Peyer's patch (tissue), 4 donors: ENCODE data around the gene GLIS2. TPM values are rescaled to one million over a fixed set of nuclear protein-coding genes. Genes with fewer than 3 reads are reported as not detected.
A peak's percentile ranks its signal among the peaks of the same experiment; 100 is the strongest.

Experiments used
- DNase-seq, 3 donors: peaks; one replicate each; pipeline ENCODE4 v3.0.0-alpha.2; 2017 to 2019
- H3K27ac ChIP-seq, 4 donors: fragments of 200-600 bp; sonication (generic); one replicate each; pipeline ENCODE4 v1.5.1; 2016 to 2019
- H3K27me3 ChIP-seq, 2 donors: fragments of 200-600 bp; sonication (generic); one replicate each; pipeline ENCODE4 v1.5.1; 2019
- H3K36me3 ChIP-seq, 3 donors: fragments of 200-600 bp; sonication (generic); one replicate each; pipeline ENCODE4 v1.5.1; 2016 to 2019
- H3K4me1 ChIP-seq, 4 donors: fragments of 200-600 bp; sonication (generic); one replicate each; pipeline ENCODE4 v1.5.1; 2016 to 2019
- H3K4me3 ChIP-seq, 4 donors: fragments of 200-600 bp; sonication (generic); 1 replicate in 3 of 4; 2 replicates in 1 of 4; pipeline ENCODE4 v1.5.1; 2016 to 2019; ENCODE audit warnings: mild to moderate bottlenecking in 1 of 4
- H3K9me3 ChIP-seq, 4 donors: fragments of 200-600 bp; sonication (generic); one replicate each; pipeline ENCODE4 v1.5.1; 2016 to 2019; ENCODE audit warnings: mild to moderate bottlenecking in 1 of 4
- POLR2A ChIP-seq, 2 donors: fragments of 450-650 bp; IDR thresholded peaks; one replicate each; pipeline ENCODE4 v1.5.1; 2017; ENCODE audit warnings: antibody characterized with exemption in 2 of 2, mild to moderate bottlenecking in 2 of 2, moderate library complexity in 2 of 2
- total RNA-seq, 4 donors: library from RNA; depleted of rRNA; stranded (reverse); fragments of >200 nt; gene quantifications; one replicate each; pipeline ENCODE4 v1.1.0, GENCODE V29; 2016
- TF ChIP-seq, protein P1 (sequence below), 6 experiments: fragments of 450-650 bp in 4 of 6; fragments of 200-600 bp in 2 of 6; sonication (generic) in 1 of 6; IDR thresholded peaks; one replicate each; pipeline ENCODE4 v1.5.1; 2017 to 2019; ENCODE audit warnings: antibody characterized with exemption in 6 of 6, mild to moderate bottlenecking in 3 of 6, moderate library complexity in 1 of 6

GLIS2 gene
- total RNA-seq, 4 donors from 2014 or later: 0.35 to 3.3 (median 1.7) TPM

DNA sequence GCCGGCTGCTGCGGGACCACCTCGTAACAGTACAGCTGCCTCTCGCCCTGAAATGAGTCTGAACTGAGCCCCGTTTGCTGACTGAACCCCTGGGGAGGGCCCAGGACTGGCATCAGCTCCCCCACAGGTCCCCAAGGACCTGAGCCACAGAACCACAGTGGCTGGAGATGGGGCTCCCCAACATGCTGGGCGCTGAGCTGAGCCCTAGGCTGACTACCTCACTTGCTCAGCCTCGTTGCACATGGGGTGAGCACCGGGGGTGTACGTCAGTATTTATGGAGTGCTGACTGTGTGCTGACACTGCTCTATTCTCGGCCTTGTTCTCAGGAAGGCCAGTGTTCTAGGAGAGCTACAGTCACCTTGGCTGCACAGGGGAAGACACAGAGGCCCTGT, 49.1 kb downstream of the GLIS2 start:
- Histone ChIP-seq H3K4me3 (no peak overlapping the region), H3K9me3 (no peaks in the 10 kb centered on the region), H3K27me3 (no peaks in the 10 kb centered on the region), H3K4me1 (peaks cover 0 to 14% (median 0%) of the 10 kb centered on the region in 4 donors), H3K27ac (no peak overlapping the region), H3K36me3 (peaks cover 0 to 73% (median 0%) of the 10 kb centered on the region in 3 donors)
- peak in 2 of 3 donors; percentile 58 to 72 for DNase-seq
- TF ChIP-seq, protein P1, sequence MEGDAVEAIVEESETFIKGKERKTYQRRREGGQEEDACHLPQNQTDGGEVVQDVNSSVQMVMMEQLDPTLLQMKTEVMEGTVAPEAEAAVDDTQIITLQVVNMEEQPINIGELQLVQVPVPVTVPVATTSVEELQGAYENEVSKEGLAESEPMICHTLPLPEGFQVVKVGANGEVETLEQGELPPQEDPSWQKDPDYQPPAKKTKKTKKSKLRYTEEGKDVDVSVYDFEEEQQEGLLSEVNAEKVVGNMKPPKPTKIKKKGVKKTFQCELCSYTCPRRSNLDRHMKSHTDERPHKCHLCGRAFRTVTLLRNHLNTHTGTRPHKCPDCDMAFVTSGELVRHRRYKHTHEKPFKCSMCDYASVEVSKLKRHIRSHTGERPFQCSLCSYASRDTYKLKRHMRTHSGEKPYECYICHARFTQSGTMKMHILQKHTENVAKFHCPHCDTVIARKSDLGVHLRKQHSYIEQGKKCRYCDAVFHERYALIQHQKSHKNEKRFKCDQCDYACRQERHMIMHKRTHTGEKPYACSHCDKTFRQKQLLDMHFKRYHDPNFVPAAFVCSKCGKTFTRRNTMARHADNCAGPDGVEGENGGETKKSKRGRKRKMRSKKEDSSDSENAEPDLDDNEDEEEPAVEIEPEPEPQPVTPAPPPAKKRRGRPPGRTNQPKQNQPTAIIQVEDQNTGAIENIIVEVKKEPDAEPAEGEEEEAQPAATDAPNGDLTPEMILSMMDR (IDR thresholded peaks at IDR 0.05): no peak
- no peak for TF ChIP-seq POLR2A (IDR thresholded peaks at IDR 0.05)

DNA sequence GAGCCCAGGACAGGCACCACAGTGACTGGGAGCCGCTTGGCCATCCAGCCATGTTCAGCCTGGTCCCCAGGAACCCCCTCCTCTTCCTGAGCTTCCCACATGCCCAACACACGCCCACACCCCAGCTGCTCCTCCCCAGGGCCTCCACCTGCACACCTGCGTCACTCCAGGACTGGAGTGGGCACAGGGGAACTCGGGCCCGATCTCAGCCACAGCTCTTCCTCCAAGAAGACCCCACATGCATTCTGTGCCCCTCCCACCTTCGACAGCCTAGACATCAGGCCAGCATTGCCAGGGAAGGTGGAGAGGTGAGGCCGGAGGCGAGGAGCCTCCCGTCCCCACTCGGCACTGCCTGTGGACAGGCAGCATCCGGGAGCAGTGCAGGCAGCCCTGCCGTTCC, 49.7 kb downstream of the GLIS2 start:
- Histone ChIP-seq H3K4me3 (no peak overlapping the region), H3K27ac (no peak overlapping the region), H3K9me3 (no peaks in the 10 kb centered on the region), H3K36me3 (peaks cover 0 to 69% (median 0%) of the 10 kb centered on the region in 3 donors), H3K4me1 (peaks cover 0 to 16% (median 0%) of the 10 kb centered on the region in 4 donors), H3K27me3 (no peaks in the 10 kb centered on the region)
- no peak for DNase-seq
- TF ChIP-seq, protein P1 (IDR thresholded peaks at IDR 0.05): no peak
- no peak for TF ChIP-seq POLR2A (IDR thresholded peaks at IDR 0.05)

DNA sequence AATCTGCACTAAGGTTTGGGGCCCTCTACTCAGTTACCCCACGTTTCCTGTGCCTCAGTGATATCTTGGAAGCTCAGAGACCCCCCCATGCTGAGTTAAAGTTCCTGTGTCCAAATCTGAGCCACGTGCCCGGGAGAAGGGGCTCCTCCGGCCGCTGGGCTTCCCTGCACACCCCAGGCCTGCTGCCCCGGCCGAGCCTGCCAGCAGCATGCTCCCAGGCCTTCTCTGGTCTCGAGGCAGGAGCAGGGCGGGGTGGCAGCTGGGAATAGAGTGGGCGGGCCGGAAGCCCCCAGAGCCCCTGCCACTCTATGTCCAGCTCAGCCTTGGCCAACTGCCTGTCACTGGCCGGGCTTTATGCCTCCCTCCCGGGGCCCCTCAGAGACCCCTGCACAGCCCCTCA, 50.1 kb downstream of the GLIS2 start:
- H3K36me3 ChIP-seq: peaks cover 0 to 65% (median 0%) of the 10 kb centered on the region in 3 donors
- no peak overlapping the region for H3K27ac ChIP-seq
- no peak for DNase-seq
- peaks cover 0 to 18% (median 0%) of the 10 kb centered on the region in 4 donors for H3K4me1 ChIP-seq
- TF ChIP-seq POLR2A (IDR thresholded peaks at IDR 0.05): no peak
- TF ChIP-seq, protein P1 (IDR thresholded peaks at IDR 0.05): no peak
- H3K4me3 ChIP-seq: no peak overlapping the region
- H3K9me3 ChIP-seq: no peaks in the 10 kb centered on the region
- no peaks in the 10 kb centered on the region for H3K27me3 ChIP-seq

DNA sequence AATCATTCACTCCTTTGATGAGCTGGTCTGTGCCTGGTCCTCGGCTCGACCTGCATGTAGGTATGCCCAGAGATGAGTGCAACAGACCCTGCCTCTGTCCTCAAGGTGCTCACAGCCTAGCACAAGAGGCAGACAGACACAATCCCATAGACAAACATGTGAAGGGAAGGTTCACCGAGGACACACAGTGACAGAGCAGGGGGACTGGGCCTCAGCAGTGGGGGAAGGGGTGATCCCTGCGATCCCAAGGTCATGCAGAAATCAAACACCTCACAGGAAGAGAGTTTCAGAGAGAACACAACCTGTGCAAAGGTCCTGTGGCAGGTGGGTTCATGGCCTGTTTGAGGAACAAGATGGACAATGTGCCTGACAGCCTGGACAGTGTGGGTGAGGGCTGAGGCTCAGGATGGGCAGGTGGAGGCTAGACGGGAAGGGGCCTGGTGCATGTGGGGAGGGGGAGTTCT, 51.6 kb downstream of the GLIS2 start:
- no peaks in the 10 kb centered on the region for H3K27me3 ChIP-seq
- peaks cover 0 to 28% (median 5%) of the 10 kb centered on the region in 4 donors for H3K4me1 ChIP-seq
- H3K9me3 ChIP-seq: no peaks in the 10 kb centered on the region
- DNase-seq: no peak
- H3K4me3 ChIP-seq: no peak overlapping the region
- peaks cover 0 to 51% (median 0%) of the 10 kb centered on the region in 3 donors for H3K36me3 ChIP-seq
- TF ChIP-seq POLR2A (IDR thresholded peaks at IDR 0.05): no peak
- TF ChIP-seq, protein P1 (IDR thresholded peaks at IDR 0.05): no peak
- no peak overlapping the region for H3K27ac ChIP-seq

DNA sequence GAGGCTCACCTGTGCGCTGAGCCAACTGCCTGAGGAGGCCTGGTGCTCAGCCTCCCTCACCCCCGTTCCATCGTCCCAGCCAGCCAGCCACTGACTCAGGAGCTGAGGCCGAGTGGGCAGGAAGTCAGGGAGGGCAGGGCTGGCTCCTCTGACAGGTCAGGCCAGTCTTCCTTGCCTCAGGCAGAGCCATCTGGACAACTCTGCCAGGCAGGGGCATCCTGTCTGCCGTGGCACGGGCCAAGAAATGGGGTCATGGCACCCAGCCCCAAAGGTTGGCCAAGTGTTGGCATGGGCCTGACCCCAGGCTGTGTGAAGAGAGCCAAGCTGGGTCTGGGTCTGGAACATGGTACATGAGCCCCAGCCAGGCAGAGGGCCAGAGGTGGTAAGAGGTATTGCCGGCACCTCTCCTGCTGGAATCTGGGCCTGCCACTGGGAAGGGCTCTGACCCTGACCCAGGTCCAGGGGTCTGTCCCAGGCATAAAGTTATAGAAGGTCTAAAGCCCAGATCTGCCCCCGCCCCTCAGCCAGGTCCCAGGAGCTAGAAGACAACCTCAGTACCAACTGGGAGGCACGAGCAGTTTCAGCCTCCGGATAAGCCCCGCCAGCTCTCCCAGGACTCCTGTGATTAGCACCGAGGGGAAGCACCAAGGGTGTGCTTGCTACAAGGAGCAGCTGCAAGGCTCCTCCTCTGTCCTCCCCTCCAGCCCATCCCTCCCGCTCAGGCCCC, 53.3 kb downstream of the GLIS2 start:
- no peaks in the 10 kb centered on the region for H3K27me3 ChIP-seq
- H3K27ac ChIP-seq: peak overlapping the region in 3 of 4 donors; percentile 46 to 84 (median 72)
- peaks cover 0 to 33% (median 0%) of the 10 kb centered on the region in 3 donors for H3K36me3 ChIP-seq
- H3K4me1 ChIP-seq: peaks cover 0 to 45% (median 12%) of the 10 kb centered on the region in 4 donors
- no peaks in the 10 kb centered on the region for H3K9me3 ChIP-seq
- no peak for TF ChIP-seq POLR2A (IDR thresholded peaks at IDR 0.05)
- TF ChIP-seq, protein P1 (IDR thresholded peaks at IDR 0.05): no peak
- H3K4me3 ChIP-seq: no peak overlapping the region
- DNase-seq: no peak
